ENCODE data around the gene ACVR1C.

ACVR1C gene

DNA sequence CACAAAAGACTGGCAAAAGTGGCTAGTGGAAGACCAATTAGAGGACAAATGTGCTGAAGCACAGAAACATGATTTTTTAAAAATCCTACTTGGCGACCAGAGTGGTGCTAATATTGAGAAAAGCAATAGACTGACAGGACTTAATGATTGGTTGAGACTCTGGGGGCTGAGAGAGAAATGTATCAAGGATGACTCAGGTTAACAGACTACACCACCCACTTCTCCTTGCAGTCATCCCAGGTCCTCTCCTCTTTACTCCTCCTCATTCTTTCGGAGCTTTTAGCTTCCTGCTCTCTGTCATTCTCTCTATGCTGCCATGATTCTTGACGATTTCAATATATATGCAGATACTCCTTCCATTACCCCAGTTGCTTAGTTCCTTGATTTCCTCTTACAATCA is 130.2 kb downstream of the ACVR1C start:
- Histone ChIP-seq H3K27me3 (ENCODE audit: insufficient read depth, low read length, poor library complexity, severe bottlenecking) (no peaks in the 10 kb centered on the region), H2AFZ (ENCODE audit: low read length) (no peak overlapping the region)

DNA sequence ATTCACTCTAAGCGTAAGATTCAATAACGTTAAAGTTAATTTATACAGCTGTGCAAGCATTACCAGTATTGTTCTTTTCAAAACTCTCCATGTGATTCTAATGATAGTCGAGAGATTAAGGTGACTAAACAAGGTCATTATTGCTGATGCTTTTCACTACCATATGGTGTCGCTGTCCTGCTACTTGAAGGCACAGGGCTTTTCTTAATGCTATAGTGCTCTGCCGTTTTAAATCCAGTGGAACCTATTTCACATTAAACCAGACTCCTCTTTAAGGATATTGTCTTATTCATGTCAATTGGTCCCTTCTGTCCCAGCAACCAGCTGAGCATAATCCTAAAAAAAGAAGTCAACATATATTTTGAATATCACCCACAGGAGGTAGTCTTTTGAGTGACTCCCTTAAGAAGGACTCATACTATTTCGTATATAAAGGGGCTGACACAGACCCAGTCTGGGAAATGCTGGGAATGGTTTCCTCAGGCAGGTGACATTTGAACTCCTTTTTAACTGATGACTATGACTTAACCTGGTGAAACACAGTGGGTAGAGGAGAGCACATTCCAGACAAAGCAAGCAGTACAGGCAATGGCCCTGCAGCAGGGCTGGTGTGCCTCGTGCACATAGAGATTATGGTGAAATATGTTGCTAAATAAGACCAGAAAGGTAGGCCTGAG is 130.9 kb downstream of the ACVR1C start:
- Histone ChIP-seq H3K27me3 (ENCODE audit: insufficient read depth, low read length, poor library complexity, severe bottlenecking) (no peaks in the 10 kb centered on the region), H3K9ac (ENCODE audit: low read depth, low read length, poor library complexity, severe bottlenecking) (no peak overlapping the region), H2AFZ (ENCODE audit: low read length) (no peak overlapping the region), H3K79me2 (ENCODE audit: insufficient read depth, low read length) (no peaks in the 10 kb centered on the region), H3K9me2 (replicated peaks; ENCODE audit: low read depth, low read length) (no peaks in the 10 kb centered on the region), H3K36me3 (ENCODE audit: insufficient read depth, low read length) (no peaks in the 10 kb centered on the region), H4K20me1 (ENCODE audit: insufficient read depth, low read length, poor library complexity, severe bottlenecking) (no peaks in the 10 kb centered on the region), H3K4me3 (ENCODE audit: low read length, poor library complexity, severe bottlenecking) (no peak overlapping the region), H3K4me1 (ENCODE audit: insufficient read depth, low read length, poor library complexity, severe bottlenecking) (no peaks in the 10 kb centered on the region), H3K4me2 (ENCODE audit: low read depth, low read length, poor library complexity, severe bottlenecking) (no peak overlapping the region), H3F3A (ENCODE audit: low read depth) (no peaks in the 10 kb centered on the region), H3K9me3 (ENCODE audit: insufficient read depth, low read depth, low read length) (no peaks in the 10 kb centered on the region)
- no peak for TF ChIP-seq EZH2phosphoT487 (IDR thresholded peaks at IDR 0.05; ENCODE audit: borderline replicate concordance)
- TF ChIP-seq, protein P1, sequence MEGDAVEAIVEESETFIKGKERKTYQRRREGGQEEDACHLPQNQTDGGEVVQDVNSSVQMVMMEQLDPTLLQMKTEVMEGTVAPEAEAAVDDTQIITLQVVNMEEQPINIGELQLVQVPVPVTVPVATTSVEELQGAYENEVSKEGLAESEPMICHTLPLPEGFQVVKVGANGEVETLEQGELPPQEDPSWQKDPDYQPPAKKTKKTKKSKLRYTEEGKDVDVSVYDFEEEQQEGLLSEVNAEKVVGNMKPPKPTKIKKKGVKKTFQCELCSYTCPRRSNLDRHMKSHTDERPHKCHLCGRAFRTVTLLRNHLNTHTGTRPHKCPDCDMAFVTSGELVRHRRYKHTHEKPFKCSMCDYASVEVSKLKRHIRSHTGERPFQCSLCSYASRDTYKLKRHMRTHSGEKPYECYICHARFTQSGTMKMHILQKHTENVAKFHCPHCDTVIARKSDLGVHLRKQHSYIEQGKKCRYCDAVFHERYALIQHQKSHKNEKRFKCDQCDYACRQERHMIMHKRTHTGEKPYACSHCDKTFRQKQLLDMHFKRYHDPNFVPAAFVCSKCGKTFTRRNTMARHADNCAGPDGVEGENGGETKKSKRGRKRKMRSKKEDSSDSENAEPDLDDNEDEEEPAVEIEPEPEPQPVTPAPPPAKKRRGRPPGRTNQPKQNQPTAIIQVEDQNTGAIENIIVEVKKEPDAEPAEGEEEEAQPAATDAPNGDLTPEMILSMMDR (conservative IDR thresholded peaks at IDR 0.05; ENCODE audit: low read length): peak; percentile 89

More for the DNA sequence above, 130.2 kb downstream of the ACVR1C start:
- Histone ChIP-seq H3F3A (ENCODE audit: low read depth) (no peaks in the 10 kb centered on the region), H3K4me2 (ENCODE audit: low read depth, low read length, poor library complexity, severe bottlenecking) (no peak overlapping the region), H3K79me2 (ENCODE audit: insufficient read depth, low read length) (no peaks in the 10 kb centered on the region), H4K20me1 (ENCODE audit: insufficient read depth, low read length, poor library complexity, severe bottlenecking) (no peaks in the 10 kb centered on the region), H3K36me3 (ENCODE audit: insufficient read depth, low read length) (no peaks in the 10 kb centered on the region), H3K4me1 (ENCODE audit: insufficient read depth, low read length, poor library complexity, severe bottlenecking) (no peaks in the 10 kb centered on the region), H3K9ac (ENCODE audit: low read depth, low read length, poor library complexity, severe bottlenecking) (no peak overlapping the region), H3K9me2 (replicated peaks; ENCODE audit: low read depth, low read length) (no peaks in the 10 kb centered on the region), H3K9me3 (ENCODE audit: insufficient read depth, low read depth, low read length) (no peaks in the 10 kb centered on the region), H3K4me3 (ENCODE audit: low read length, poor library complexity, severe bottlenecking) (no peak overlapping the region)
- TF ChIP-seq EZH2phosphoT487 (IDR thresholded peaks at IDR 0.05; ENCODE audit: borderline replicate concordance): no peak
- TF ChIP-seq, protein P1 (conservative IDR thresholded peaks at IDR 0.05; ENCODE audit: low read length): no peak

DNA sequence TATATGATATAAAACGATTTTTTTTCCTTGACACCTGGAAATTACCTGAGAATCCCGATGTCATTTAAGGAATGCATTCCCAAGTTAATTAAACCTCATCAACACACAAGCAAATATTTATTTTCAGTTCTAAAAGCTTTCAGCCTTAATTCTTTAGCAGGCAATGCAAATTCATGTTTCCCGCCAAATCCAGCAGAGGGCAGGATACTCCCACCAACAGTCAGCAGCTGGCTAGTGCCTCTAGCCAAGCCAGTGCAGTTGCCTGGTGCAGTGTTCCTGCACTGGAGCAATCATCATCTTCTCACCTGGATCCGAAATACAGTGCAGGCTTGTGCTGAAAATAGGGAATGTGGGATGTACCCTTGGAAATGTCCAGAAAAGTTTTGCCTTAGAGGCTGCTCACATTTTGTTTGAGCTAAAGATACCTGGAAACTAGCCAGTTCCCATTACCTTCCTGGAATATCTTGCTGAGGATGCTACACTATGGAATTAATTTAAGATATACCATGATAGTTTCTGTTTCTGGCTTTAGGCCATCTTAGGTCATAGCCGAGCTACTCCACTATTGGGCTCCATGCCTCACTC is 136.4 kb downstream of the ACVR1C start:
- Histone ChIP-seq H4K20me1 (ENCODE audit: insufficient read depth, low read length, poor library complexity, severe bottlenecking) (no peaks in the 10 kb centered on the region), H3K9me2 (replicated peaks; ENCODE audit: low read depth, low read length) (no peaks in the 10 kb centered on the region), H3K9me3 (ENCODE audit: insufficient read depth, low read depth, low read length) (no peaks in the 10 kb centered on the region), H2AFZ (ENCODE audit: low read length) (no peak overlapping the region), H3K79me2 (ENCODE audit: insufficient read depth, low read length) (no peaks in the 10 kb centered on the region), H3F3A (ENCODE audit: low read depth) (no peaks in the 10 kb centered on the region), H3K9ac (ENCODE audit: low read depth, low read length, poor library complexity, severe bottlenecking) (no peak overlapping the region), H3K4me2 (ENCODE audit: low read depth, low read length, poor library complexity, severe bottlenecking) (no peak overlapping the region), H3K4me3 (ENCODE audit: low read length, poor library complexity, severe bottlenecking) (no peak overlapping the region), H3K36me3 (ENCODE audit: insufficient read depth, low read length) (no peaks in the 10 kb centered on the region), H3K27me3 (ENCODE audit: insufficient read depth, low read length, poor library complexity, severe bottlenecking) (no peaks in the 10 kb centered on the region), H3K4me1 (ENCODE audit: insufficient read depth, low read length, poor library complexity, severe bottlenecking) (no peaks in the 10 kb centered on the region)
- no peak for TF ChIP-seq EZH2phosphoT487 (IDR thresholded peaks at IDR 0.05; ENCODE audit: borderline replicate concordance)
- TF ChIP-seq, protein P1 (conservative IDR thresholded peaks at IDR 0.05; ENCODE audit: low read length): peak; percentile 80

All from Loucy (cell line).